Cardiac muscle cell (in vitro differentiated cells and primary cell): ENCODE measurements around the gene ANKRD53. TPM values are rescaled to one million over a fixed set of nuclear protein-coding genes. Genes with fewer than 3 reads are reported as not detected.

Experiments
- DNase-seq, 2 donors: peaks; one replicate each; pipeline versions ENCODE4 v3.0.0 to v3.0.0-alpha.2; 2010 to 2017; ENCODE audit warnings: low read depth in 1 of 2, low spot score in 1 of 2
- H3K27ac ChIP-seq: fragments of 200-600 bp; sonication (generic); 2 replicates; pipeline ENCODE4 v1.5.1; 2016
- H3K27me3 ChIP-seq: fragments of 200-600 bp; sonication (generic); 2 replicates; pipeline ENCODE4 v1.6.0; 2016; ENCODE audit warnings: control low read depth
- H3K36me3 ChIP-seq: fragments of 200-600 bp; sonication (generic); 2 replicates; pipeline ENCODE4 v1.5.1; 2016; ENCODE audit warnings: control low read depth
- H3K4me1 ChIP-seq: fragments of 200-600 bp; sonication (generic); 2 replicates; pipeline ENCODE4 v1.8.1; 2017; ENCODE audit warnings: low read depth, mild to moderate bottlenecking, mixed run types
- H3K4me3 ChIP-seq: fragments of 200-600 bp; sonication (generic); 2 replicates; pipeline ENCODE4 v1.5.1; 2016; ENCODE audit warnings: mild to moderate bottlenecking
- H3K9me3 ChIP-seq: fragments of 200-600 bp; sonication (generic); 2 replicates; pipeline ENCODE4 v1.5.1; 2017; ENCODE audit warnings: low read depth, mild to moderate bottlenecking, control low read depth
- polyA plus RNA-seq: library from polyadenylated mRNA; unstranded; fragments of >200 nt; fragmentation: Nextera tagmentation; extraction: Ambion mirVana; gene quantifications from 2 replicates; pipeline ENCODE4 v1.2.1, GENCODE V29; 2016
- total RNA-seq: library from RNA; depleted of rRNA; stranded (reverse); fragments of >200 nt; gene quantifications from 2 replicates; pipeline ENCODE4 v1.2.3, GENCODE V29; 2016
- TF ChIP-seq, protein P1 (sequence below): IDR thresholded peaks from 2 replicates; pipeline ENCODE4 v1.5.1; 2012; ENCODE audit warnings: low read depth, mild to moderate bottlenecking, low read length

The ANKRD53 gene
- total and polyA plus RNA-seq, 2 experiments from 2014 or later = 0.92 to 0.99 TPM

- Histone ChIP-seq H3K4me1 (peaks cover 8% of the 10 kb centered on the region), H3K9me3 (no peaks in the 10 kb centered on the region), H3K4me3 (no peak overlapping the region), H3K27me3 (peaks cover 30% of the 10 kb centered on the region), H3K27ac (no peak overlapping the region), H3K36me3 (no peaks in the 10 kb centered on the region)
- DNase-seq = peak in 1 of 2 donors; percentile 55
- TF ChIP-seq, protein P1, sequence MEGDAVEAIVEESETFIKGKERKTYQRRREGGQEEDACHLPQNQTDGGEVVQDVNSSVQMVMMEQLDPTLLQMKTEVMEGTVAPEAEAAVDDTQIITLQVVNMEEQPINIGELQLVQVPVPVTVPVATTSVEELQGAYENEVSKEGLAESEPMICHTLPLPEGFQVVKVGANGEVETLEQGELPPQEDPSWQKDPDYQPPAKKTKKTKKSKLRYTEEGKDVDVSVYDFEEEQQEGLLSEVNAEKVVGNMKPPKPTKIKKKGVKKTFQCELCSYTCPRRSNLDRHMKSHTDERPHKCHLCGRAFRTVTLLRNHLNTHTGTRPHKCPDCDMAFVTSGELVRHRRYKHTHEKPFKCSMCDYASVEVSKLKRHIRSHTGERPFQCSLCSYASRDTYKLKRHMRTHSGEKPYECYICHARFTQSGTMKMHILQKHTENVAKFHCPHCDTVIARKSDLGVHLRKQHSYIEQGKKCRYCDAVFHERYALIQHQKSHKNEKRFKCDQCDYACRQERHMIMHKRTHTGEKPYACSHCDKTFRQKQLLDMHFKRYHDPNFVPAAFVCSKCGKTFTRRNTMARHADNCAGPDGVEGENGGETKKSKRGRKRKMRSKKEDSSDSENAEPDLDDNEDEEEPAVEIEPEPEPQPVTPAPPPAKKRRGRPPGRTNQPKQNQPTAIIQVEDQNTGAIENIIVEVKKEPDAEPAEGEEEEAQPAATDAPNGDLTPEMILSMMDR = no peak
These were observed 35.8 kb upstream of the ANKRD53 start for GRCh38 chr2:70942396-70943204.

DNA sequence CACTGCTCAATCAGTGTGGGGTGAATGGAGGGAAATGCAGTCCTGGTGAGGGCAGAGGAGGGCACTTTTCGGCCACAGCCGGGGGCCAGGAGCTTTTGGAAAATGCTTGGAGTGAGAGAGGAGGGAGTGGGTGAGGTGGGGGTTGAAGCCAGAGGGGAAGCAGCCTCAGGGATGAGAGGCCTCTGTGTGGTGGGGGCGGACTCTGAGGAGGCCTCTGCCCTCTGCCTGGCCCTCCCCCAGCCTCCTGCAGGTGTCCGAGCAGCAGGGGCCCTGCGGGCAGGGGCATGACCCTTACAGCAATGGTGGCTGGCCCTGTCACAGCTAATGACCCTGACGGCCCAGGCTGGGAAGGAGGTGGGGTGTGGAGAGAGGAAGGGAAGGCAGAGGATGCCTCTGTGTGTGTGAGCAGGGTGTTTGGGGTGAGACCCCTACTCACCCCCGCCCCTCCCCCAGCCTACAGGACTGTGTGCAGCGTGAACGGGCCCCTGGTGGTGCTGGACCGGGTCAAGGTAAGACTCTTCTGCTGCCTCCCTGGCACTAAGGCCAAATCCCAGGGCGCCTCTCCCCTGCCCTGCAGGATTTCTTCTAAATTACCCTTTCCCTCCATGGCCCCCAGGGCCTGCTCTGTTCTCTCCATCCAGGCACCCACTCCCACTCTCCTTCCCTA lies 35.1 kb upstream of the ANKRD53 start:
- TF ChIP-seq, protein P1 = no peak
- Histone ChIP-seq H3K9me3 (no peaks in the 10 kb centered on the region), H3K4me1 (peaks cover 8% of the 10 kb centered on the region), H3K27ac (no peak overlapping the region), H3K27me3 (peaks cover 37% of the 10 kb centered on the region), H3K4me3 (no peak overlapping the region), H3K36me3 (no peaks in the 10 kb centered on the region)
- no peak for DNase-seq

DNA sequence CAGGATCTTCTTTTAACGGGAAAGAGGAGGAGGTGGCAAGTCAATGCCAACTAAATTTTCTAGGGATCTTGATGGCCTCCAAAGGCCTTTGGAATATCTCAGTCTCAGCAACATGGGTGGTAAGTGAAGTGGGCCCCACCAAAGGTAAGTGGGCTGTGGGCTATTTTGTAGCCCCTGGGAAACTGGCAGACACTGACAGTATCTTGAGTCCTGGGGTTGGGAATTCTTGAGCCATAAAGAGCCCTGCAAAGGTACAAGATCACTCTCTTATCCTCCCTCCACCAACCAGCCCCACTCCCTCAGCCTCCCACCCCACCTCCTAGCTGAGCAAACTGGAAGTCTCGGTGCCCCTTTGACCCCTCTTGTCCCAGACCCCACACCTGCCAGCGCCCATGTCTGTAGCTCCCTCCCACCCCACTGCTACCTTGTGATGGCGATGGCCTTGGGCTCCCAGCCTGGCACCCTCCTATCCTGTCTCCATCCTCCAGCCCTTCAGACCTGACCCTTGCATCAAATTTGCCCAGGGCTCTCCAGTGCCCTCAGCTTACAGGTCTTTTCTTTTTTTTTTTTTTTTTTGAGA lies 34.2 kb upstream of the ANKRD53 start:
- no peaks in the 10 kb centered on the region for H3K36me3 ChIP-seq
- no peak for DNase-seq
- no peak overlapping the region for H3K27ac ChIP-seq
- H3K9me3 ChIP-seq = no peaks in the 10 kb centered on the region
- H3K4me3 ChIP-seq = no peak overlapping the region
- H3K4me1 ChIP-seq = peaks cover 8% of the 10 kb centered on the region
- peaks cover 41% of the 10 kb centered on the region for H3K27me3 ChIP-seq
- TF ChIP-seq, protein P1 = no peak

GRCh38 chr2:70946832-70947442 lies 31.5 kb upstream of the ANKRD53 start:
- Histone ChIP-seq H3K27ac (no peak overlapping the region), H3K4me3 (no peak overlapping the region), H3K27me3 (peaks cover 57% of the 10 kb centered on the region), H3K4me1 (peaks cover 8% of the 10 kb centered on the region), H3K36me3 (no peaks in the 10 kb centered on the region), H3K9me3 (no peaks in the 10 kb centered on the region)
- DNase-seq = peak; percentile 70 to 77
- TF ChIP-seq, protein P1 = peak; percentile 77

DNA sequence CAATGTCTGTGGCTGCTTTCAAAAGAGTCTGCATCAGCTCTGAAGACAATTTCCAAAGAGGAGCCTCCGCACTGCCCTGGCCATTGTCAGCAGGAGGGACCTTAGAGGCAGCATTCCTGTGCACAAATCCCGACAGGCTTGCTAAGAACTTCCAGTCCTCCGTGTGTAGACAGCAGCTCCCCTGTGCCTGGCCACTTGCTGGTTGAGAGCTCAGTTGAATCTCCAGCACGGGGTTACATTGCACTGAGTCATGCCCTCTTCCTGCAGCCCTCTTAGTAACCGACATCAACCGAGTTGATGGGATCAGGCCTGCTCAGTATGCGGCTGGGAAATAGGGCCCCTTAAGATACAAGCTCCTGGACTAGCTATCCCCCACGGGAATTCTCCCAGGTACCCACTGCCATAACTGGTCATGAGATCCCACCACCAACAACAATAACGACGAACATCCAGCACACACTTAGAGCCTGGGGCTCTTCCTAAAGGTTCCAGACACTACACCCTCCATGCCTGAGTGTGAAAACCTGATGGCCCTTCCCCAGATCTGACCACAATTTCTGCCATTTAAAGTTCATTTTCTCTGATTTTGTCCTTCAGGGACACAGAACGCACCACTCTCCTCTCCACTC lies 30.8 kb upstream of the ANKRD53 start:
- DNase-seq = peak in 1 of 2 donors; percentile 58
- no peak overlapping the region for H3K4me3 ChIP-seq
- TF ChIP-seq, protein P1 = no peak
- H3K27ac ChIP-seq = no peak overlapping the region
- peaks cover 8% of the 10 kb centered on the region for H3K4me1 ChIP-seq
- no peaks in the 10 kb centered on the region for H3K36me3 ChIP-seq
- H3K9me3 ChIP-seq = no peaks in the 10 kb centered on the region
- H3K27me3 ChIP-seq = peaks cover 63% of the 10 kb centered on the region
